ENCODE measurements around the gene BMAL1. TPM values are rescaled to one million over a fixed set of nuclear protein-coding genes. Genes with fewer than 3 reads are reported as not detected.
A peak's percentile ranks its signal among the peaks of the same experiment; 100 is the strongest.

BMAL1 gene
- total RNA-seq, 4 donors from 2014 or later: 19.4 to 87.5 (median 39.7) TPM

DNA sequence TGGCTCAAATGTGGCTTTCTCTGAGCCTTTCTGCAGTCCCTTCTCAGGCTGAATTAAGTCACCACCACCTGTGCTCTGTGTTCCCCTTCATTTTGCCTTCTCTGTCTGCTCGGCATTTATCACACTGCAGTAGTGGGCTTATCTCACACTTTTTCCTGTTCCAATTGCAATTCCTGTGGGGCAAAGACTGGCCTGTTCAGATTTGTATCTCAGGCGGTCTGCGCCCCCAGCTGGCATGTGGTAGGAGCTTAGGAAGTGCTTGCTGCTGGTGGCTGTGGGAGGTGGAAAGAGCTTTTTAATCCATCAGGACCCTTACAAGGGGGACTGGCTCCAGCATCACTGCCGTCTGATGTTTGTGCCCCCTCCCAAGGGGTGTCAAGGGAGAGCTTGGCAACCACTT is 21.2 kb downstream of the BMAL1 start:
- Histone ChIP-seq H3K27ac (no peak overlapping the region), H3K4me1 (peaks cover 0 to 23% (median 0%) of the 10 kb centered on the region in 4 donors), H3K36me3 (no peaks in the 10 kb centered on the region), H3K27me3 (no peaks in the 10 kb centered on the region), H3K4me3 (no peak overlapping the region), H3K9me3 (no peaks in the 10 kb centered on the region)
- TF ChIP-seq, protein P1, sequence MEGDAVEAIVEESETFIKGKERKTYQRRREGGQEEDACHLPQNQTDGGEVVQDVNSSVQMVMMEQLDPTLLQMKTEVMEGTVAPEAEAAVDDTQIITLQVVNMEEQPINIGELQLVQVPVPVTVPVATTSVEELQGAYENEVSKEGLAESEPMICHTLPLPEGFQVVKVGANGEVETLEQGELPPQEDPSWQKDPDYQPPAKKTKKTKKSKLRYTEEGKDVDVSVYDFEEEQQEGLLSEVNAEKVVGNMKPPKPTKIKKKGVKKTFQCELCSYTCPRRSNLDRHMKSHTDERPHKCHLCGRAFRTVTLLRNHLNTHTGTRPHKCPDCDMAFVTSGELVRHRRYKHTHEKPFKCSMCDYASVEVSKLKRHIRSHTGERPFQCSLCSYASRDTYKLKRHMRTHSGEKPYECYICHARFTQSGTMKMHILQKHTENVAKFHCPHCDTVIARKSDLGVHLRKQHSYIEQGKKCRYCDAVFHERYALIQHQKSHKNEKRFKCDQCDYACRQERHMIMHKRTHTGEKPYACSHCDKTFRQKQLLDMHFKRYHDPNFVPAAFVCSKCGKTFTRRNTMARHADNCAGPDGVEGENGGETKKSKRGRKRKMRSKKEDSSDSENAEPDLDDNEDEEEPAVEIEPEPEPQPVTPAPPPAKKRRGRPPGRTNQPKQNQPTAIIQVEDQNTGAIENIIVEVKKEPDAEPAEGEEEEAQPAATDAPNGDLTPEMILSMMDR (IDR thresholded peaks at IDR 0.05): no peak
- no peak for TF ChIP-seq POLR2A (IDR thresholded peaks at IDR 0.05)
- DNase-seq: no peak

DNA sequence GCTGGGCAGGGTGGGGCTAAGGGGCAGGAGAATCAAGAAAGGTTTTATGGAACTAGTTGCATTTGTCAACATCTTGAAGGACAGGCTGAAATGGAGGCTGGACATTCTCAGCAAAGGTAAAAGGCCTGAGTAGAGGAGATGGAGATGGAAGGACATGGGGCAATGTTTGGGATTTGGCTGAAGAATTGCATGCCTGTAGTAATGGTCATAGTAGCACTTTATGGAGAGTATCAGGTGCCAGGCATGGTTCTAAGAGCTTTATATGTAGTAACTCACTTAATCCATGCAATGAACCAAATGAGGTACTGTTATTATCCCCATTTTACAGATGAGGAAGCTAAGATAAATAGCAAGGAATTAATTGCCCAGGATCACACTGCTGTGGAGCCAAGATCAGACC is 23.9 kb downstream of the BMAL1 start:
- Histone ChIP-seq H3K9me3 (no peaks in the 10 kb centered on the region), H3K36me3 (no peaks in the 10 kb centered on the region), H3K4me1 (peaks cover 0 to 28% (median 0%) of the 10 kb centered on the region in 4 donors), H3K27ac (no peak overlapping the region), H3K27me3 (no peaks in the 10 kb centered on the region), H3K4me3 (no peak overlapping the region)
- no peak for DNase-seq
- TF ChIP-seq, protein P1 (IDR thresholded peaks at IDR 0.05): no peak
- TF ChIP-seq POLR2A (IDR thresholded peaks at IDR 0.05): no peak

- Histone ChIP-seq H3K27me3 (no peaks in the 10 kb centered on the region), H3K4me1 (peaks cover 0 to 21% (median 0%) of the 10 kb centered on the region in 4 donors), H3K27ac (no peak overlapping the region), H3K36me3 (no peaks in the 10 kb centered on the region), H3K4me3 (no peak overlapping the region), H3K9me3 (no peaks in the 10 kb centered on the region)
- peak in 1 of 3 donors; percentile 34 for DNase-seq
- TF ChIP-seq POLR2A (IDR thresholded peaks at IDR 0.05): no peak
- TF ChIP-seq, protein P1 (IDR thresholded peaks at IDR 0.05): no peak
Observed at GRCh38 chr11:13302420-13302958, 24.9 kb downstream of the BMAL1 start.

DNA sequence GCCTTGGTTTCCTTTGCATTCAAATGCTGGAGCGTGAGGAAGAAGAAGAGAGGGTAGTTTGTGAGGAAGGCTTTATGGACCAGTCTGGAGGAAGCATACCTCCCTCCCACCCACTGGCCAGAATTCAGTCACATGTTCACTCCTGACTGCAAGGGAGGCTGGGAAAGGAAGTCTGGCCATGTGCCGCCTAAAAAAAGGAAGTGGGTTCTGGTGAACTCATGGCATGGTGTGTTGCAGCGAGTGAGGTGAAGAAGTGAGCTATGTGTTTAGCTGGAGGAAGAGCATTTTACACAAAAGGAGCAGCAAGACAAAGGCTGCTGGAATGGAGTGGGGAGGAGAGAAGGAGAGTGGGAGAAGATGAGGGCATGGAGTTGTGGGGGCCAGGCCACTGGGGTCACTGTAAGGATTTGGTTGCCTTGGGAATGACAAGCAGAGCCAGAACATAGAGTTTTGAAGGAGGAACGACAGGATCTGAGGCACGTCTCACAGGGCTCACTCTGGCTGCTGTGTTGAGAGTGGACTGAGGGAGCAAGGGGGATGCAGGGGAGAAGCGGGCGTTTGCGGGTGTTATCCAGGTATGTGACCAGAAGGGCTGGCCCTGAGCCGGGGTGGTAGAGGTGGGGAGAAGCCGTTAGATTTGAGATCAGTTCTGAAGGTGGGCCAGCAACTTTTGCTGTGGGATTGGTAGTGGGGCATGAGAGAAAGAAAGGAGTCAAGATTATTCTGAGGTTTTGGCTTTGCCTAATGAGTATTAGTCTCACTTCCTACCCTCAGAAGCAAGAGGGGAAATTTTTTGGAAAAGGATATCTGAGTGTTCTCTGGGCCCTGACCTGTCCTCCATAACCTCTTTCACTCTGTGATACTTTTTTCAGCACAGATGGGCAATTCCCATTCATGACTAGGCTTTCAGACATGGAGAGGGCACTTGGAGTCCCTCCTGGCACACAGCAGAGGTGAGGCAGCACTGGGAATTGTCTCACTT is 26.4 kb downstream of the BMAL1 start:
- Histone ChIP-seq H3K36me3 (no peaks in the 10 kb centered on the region), H3K27ac (no peak overlapping the region), H3K4me1 (peaks cover 0 to 15% (median 0%) of the 10 kb centered on the region in 4 donors), H3K27me3 (no peaks in the 10 kb centered on the region), H3K4me3 (no peak overlapping the region), H3K9me3 (no peaks in the 10 kb centered on the region)
- DNase-seq: peak in 1 of 3 donors; percentile 47
- TF ChIP-seq, protein P1 (IDR thresholded peaks at IDR 0.05): no peak
- no peak for TF ChIP-seq POLR2A (IDR thresholded peaks at IDR 0.05)

- H3K27ac ChIP-seq: no peak overlapping the region
- TF ChIP-seq, protein P1 (IDR thresholded peaks at IDR 0.05): no peak
- no peak for TF ChIP-seq POLR2A (IDR thresholded peaks at IDR 0.05)
- no peak overlapping the region for H3K4me3 ChIP-seq
- no peaks in the 10 kb centered on the region for H3K27me3 ChIP-seq
- no peaks in the 10 kb centered on the region for H3K9me3 ChIP-seq
- peaks cover 0 to 15% (median 0%) of the 10 kb centered on the region in 4 donors for H3K4me1 ChIP-seq
- no peak for DNase-seq
- no peaks in the 10 kb centered on the region for H3K36me3 ChIP-seq
Observed at GRCh38 chr11:13304655-13305335, 27.2 kb downstream of the BMAL1 start.

All from Peyer's patch (tissue), 4 donors.